ENCODE measurements around the gene SLC35F4.

DNA sequence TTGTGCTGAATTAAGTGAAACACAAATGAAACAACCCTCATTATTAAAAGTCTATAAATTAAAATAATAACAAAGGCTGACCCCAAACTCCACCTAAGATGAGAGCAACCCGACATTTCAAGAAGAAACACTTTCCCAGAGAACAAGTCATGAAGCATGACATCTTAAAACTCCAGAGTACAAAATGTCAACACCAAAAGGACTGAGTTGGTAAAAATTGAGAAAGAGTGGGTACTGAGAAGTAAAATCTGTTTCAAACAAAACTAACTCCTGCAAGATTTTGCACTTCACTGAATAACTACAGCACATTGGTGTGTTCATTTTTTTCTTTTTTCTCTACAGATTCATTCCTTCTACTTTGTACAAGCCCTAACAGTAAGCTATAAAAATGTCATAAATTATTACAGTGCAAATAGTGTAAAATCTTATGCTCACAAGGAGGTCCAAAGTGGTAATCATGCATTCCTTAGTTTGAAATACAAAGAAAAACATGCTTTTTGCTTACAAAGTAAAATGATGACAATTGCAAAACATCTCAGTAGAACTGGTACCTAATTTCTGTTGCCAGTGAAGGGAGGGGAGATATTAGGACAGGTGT is 31.8 kb downstream of the SLC35F4 start:
- TF ChIP-seq, protein P1, sequence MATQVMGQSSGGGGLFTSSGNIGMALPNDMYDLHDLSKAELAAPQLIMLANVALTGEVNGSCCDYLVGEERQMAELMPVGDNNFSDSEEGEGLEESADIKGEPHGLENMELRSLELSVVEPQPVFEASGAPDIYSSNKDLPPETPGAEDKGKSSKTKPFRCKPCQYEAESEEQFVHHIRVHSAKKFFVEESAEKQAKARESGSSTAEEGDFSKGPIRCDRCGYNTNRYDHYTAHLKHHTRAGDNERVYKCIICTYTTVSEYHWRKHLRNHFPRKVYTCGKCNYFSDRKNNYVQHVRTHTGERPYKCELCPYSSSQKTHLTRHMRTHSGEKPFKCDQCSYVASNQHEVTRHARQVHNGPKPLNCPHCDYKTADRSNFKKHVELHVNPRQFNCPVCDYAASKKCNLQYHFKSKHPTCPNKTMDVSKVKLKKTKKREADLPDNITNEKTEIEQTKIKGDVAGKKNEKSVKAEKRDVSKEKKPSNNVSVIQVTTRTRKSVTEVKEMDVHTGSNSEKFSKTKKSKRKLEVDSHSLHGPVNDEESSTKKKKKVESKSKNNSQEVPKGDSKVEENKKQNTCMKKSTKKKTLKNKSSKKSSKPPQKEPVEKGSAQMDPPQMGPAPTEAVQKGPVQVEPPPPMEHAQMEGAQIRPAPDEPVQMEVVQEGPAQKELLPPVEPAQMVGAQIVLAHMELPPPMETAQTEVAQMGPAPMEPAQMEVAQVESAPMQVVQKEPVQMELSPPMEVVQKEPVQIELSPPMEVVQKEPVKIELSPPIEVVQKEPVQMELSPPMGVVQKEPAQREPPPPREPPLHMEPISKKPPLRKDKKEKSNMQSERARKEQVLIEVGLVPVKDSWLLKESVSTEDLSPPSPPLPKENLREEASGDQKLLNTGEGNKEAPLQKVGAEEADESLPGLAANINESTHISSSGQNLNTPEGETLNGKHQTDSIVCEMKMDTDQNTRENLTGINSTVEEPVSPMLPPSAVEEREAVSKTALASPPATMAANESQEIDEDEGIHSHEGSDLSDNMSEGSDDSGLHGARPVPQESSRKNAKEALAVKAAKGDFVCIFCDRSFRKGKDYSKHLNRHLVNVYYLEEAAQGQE (IDR thresholded peaks at IDR 0.05; ENCODE audit: insufficient read depth in 1 of 2, low read depth in 2 of 2, low read length in 2 of 2), result no peak
- TF ChIP-seq TAF1 (IDR thresholded peaks at IDR 0.05; ENCODE audit: borderline replicate concordance, insufficient read depth, low read length), result no peak
- no peak for TF ChIP-seq POLR2AphosphoS5 (IDR thresholded peaks at IDR 0.05; ENCODE audit: low read depth, low read length)
- TF ChIP-seq SIN3A (IDR thresholded peaks at IDR 0.05; ENCODE audit: borderline replicate concordance, insufficient read depth, low read length), result no peak

All from PFSK-1 (cell line).